GM18867 (cell line): ENCODE data around the gene EVL.
A peak's percentile ranks its signal among the peaks of the same experiment; 100 is the strongest.

Experiments used
- ATAC-seq: cut with Tn5 transposase; IDR thresholded peaks from one replicate; pipeline ENCODE4 v1.9.1; 2021; ENCODE audit warnings: mild to moderate bottlenecking, moderate library complexity; ENCODE audit not compliant: unreplicated experiment

Gene EVL

GRCh38 chr14:100037353-100037752 lies 27.9 kb upstream of the EVL start:
- ATAC-seq: no peak

GRCh38 chr14:100038065-100038464 lies 27.2 kb upstream of the EVL start:
- no peak for ATAC-seq

GRCh38 chr14:100039903-100040302 lies 25.3 kb upstream of the EVL start:
- no peak for ATAC-seq

GRCh38 chr14:100041271-100041670 lies 24.0 kb upstream of the EVL start:
- no peak for ATAC-seq

- no peak for ATAC-seq
Observed at GRCh38 chr14:100042286-100042685, 22.9 kb upstream of the EVL start.

GRCh38 chr14:100045642-100046344 lies 19.4 kb upstream of the EVL start:
- ATAC-seq: no peak

- no peak for ATAC-seq
Observed at GRCh38 chr14:100047600-100047999, 17.6 kb upstream of the EVL start.

GRCh38 chr14:100048786-100049185 lies 16.4 kb upstream of the EVL start:
- no peak for ATAC-seq

- ATAC-seq: no peak
Observed at GRCh38 chr14:100049220-100049619, 16.0 kb upstream of the EVL start.

- no peak for ATAC-seq
Observed at GRCh38 chr14:100051103-100051502, 14.1 kb upstream of the EVL start.

GRCh38 chr14:100051543-100051942 lies 13.7 kb upstream of the EVL start:
- ATAC-seq: no peak

GRCh38 chr14:100052819-100053218 lies 12.4 kb upstream of the EVL start:
- no peak for ATAC-seq

- ATAC-seq: no peak
Observed at GRCh38 chr14:100054316-100055075, 10.7 kb upstream of the EVL start.

GRCh38 chr14:100056431-100056830 lies 8.8 kb upstream of the EVL start:
- ATAC-seq: no peak

- ATAC-seq: peak; percentile 37
Observed at GRCh38 chr14:100056964-100057795, 8.0 kb upstream of the EVL start.

GRCh38 chr14:100058777-100059437 lies 6.3 kb upstream of the EVL start:
- peak; percentile 81 for ATAC-seq

- no peak for ATAC-seq
Observed at GRCh38 chr14:100059438-100059781, 5.8 kb upstream of the EVL start.

- ATAC-seq: no peak
Observed at GRCh38 chr14:100060760-100061159, 4.5 kb upstream of the EVL start.

GRCh38 chr14:100062590-100062989 lies 2.6 kb upstream of the EVL start:
- ATAC-seq: no peak

GRCh38 chr14:100063314-100063941 lies 1.8 kb upstream of the EVL start:
- ATAC-seq: no peak
